Measurements from ENCODE around the gene B3GNT2. TPM values are rescaled to one million over a fixed set of nuclear protein-coding genes. Genes with fewer than 3 reads are reported as not detected.
A peak's percentile ranks its signal among the peaks of the same experiment; 100 is the strongest.

Gene B3GNT2
- total and polyA plus RNA-seq, 9 of the 15 experiments (the other 6 are each of a cell fraction or from before 2014, with no cell fraction given) = 6.0 to 38.9 (median 25.0) TPM

DNA sequence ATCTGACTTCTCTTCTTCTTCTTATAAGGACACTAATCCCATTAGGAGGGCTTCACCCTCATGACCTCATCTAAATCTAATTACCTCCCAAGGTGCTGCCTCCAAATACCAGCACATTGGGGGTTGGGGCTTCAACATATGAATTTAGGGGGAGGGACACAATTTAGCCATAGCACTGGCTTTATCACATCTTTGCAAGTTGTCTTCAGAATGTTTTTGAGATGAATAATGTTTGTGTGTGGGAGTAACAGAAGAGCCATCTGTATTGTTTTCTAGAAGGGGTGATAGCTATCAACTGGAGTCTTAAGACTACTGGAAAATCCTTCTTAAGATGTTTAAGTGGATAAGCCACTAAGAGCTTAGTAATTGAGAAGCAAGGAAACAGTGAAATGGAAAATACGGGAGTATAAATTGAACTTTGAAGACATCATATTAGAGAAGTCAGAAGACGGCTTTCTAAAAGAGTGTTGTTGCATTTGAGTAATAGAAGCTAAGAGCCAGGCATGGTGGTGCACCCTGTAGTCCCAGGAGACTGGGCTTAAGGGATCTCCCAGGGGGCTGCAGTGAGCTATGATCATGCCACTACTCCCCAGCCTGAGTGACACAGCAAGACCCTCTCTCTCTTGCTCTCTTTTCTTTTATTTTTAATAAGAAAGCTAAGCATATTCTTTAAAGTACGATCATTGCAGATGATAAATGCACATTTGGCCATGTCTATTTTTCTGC lies 32.6 kb upstream of the B3GNT2 start (continued):
- TF ChIP-seq LEF1 (IDR thresholded peaks at IDR 0.05) (peak; percentile 65; the same call in 1 of the 2 replicates), MTA3 (IDR thresholded peaks at IDR 0.05; ENCODE audit: borderline replicate concordance) (no peak), ZBTB1 (CRISPR knock-in tag; IDR thresholded peaks at IDR 0.05; ENCODE audit: borderline replicate concordance, low read depth) (no peak), ZNF592 (IDR thresholded peaks at IDR 0.05) (0 out of 2 replicates have a peak, but pooled peaks have one; percentile 5), MEIS2 (IDR thresholded peaks at IDR 0.05; ENCODE audit: partially characterized antibody) (peak; percentile 87), ARNT (IDR thresholded peaks at IDR 0.05) (0 out of 4 replicates have a peak, but pooled peaks of 1 of the 2 experiments have one; percentile 44), TAL1 (IDR thresholded peaks at IDR 0.05) (peak; percentile 68), TEAD4 (IDR thresholded peaks at IDR 0.05; ENCODE audit: low read length) (peak; percentile 77), TEAD4 (CRISPR knock-in tag; IDR thresholded peaks at IDR 0.05; ENCODE audit: borderline replicate concordance) (no peak), PTTG1 (tag; IDR thresholded peaks at IDR 0.05; ENCODE audit: low read depth) (no peak), HDAC1 (IDR thresholded peaks at IDR 0.05) (peak in 1 of 2 experiments; percentile 69; a peak in 2 of 4 replicates), CTBP1 (IDR thresholded peaks at IDR 0.05; ENCODE audit: borderline replicate concordance) (peak; percentile 76), POLR3G (IDR thresholded peaks at IDR 0.05; ENCODE audit: extremely low read depth, insufficient read length, insufficient replicate concordance) (no peak), HNRNPUL1 (IDR thresholded peaks at IDR 0.05; ENCODE audit: low read length) (no peak), ZEB2 (IDR thresholded peaks at IDR 0.05) (peak; percentile 72), ZNF224 (CRISPR knock-in tag; IDR thresholded peaks at IDR 0.05) (no peak), ZNF785 (CRISPR knock-in tag; IDR thresholded peaks at IDR 0.05) (no peak)
- TF ChIP-seq, protein P1, sequence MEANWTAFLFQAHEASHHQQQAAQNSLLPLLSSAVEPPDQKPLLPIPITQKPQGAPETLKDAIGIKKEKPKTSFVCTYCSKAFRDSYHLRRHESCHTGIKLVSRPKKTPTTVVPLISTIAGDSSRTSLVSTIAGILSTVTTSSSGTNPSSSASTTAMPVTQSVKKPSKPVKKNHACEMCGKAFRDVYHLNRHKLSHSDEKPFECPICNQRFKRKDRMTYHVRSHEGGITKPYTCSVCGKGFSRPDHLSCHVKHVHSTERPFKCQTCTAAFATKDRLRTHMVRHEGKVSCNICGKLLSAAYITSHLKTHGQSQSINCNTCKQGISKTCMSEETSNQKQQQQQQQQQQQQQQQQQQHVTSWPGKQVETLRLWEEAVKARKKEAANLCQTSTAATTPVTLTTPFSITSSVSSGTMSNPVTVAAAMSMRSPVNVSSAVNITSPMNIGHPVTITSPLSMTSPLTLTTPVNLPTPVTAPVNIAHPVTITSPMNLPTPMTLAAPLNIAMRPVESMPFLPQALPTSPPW (CRISPR knock-in tag; IDR thresholded peaks at IDR 0.05) = peak; percentile 52
- TF ChIP-seq, protein P2, sequence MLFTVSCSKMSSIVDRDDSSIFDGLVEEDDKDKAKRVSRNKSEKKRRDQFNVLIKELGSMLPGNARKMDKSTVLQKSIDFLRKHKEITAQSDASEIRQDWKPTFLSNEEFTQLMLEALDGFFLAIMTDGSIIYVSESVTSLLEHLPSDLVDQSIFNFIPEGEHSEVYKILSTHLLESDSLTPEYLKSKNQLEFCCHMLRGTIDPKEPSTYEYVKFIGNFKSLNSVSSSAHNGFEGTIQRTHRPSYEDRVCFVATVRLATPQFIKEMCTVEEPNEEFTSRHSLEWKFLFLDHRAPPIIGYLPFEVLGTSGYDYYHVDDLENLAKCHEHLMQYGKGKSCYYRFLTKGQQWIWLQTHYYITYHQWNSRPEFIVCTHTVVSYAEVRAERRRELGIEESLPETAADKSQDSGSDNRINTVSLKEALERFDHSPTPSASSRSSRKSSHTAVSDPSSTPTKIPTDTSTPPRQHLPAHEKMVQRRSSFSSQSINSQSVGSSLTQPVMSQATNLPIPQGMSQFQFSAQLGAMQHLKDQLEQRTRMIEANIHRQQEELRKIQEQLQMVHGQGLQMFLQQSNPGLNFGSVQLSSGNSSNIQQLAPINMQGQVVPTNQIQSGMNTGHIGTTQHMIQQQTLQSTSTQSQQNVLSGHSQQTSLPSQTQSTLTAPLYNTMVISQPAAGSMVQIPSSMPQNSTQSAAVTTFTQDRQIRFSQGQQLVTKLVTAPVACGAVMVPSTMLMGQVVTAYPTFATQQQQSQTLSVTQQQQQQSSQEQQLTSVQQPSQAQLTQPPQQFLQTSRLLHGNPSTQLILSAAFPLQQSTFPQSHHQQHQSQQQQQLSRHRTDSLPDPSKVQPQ (CRISPR knock-in tag; IDR thresholded peaks at IDR 0.05; ENCODE audit: borderline replicate concordance) = no peak
- TF ChIP-seq, protein P3, sequence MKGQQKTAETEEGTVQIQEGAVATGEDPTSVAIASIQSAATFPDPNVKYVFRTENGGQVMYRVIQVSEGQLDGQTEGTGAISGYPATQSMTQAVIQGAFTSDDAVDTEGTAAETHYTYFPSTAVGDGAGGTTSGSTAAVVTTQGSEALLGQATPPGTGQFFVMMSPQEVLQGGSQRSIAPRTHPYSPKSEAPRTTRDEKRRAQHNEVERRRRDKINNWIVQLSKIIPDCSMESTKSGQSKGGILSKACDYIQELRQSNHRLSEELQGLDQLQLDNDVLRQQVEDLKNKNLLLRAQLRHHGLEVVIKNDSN (CRISPR knock-in tag; IDR thresholded peaks at IDR 0.05) = no peak

Measured in K562 (cell line).